HepG2 (cell line): ENCODE data around the gene WNT3A. TPM values are rescaled to one million over a fixed set of nuclear protein-coding genes. Genes with fewer than 3 reads are reported as not detected.

Experiments used
- BRF2 ChIP-seq: sonication (generic); formaldehyde crosslinking; IDR thresholded peaks from 2 replicates; pipeline ENCODE4 v1.8.1; 2022; ENCODE audit warnings: mild to moderate bottlenecking, missing genetic modification reagents
- FOSL1 ChIP-seq: sonication (generic); formaldehyde crosslinking; IDR thresholded peaks from 2 replicates; pipeline ENCODE4 v1.9.0; 2021; ENCODE audit warnings: missing genetic modification reagents, borderline replicate concordance
- GATAD2A ChIP-seq: IDR thresholded peaks from 2 replicates; pipeline ENCODE4 v1.6.1; 2016
- GTF3A ChIP-seq: sonication (generic); formaldehyde crosslinking; conservative IDR thresholded peaks from 2 replicates; pipeline ENCODE4 v1.4.0; 2020; ENCODE audit warnings: mild to moderate bottlenecking, missing genetic modification reagents
- HMGXB4 ChIP-seq, 2 experiments: sonication (generic) in 1 of 2; formaldehyde crosslinking in 1 of 2; IDR thresholded peaks; 2 replicates each; pipeline versions ENCODE4 v1.4.0 to v1.6.1; 2018 to 2020; ENCODE audit warnings: missing genetic modification reagents in 2 of 2, borderline replicate concordance in 1 of 2, low read depth in 1 of 2, mild to moderate bottlenecking in 1 of 2, missing biosample characterization in 1 of 2
- IKZF1 ChIP-seq: fragments of 450-650 bp; IDR thresholded peaks from 2 replicates; pipeline ENCODE4 v1.7.1; 2016
- ISL2 ChIP-seq: sonication (generic); formaldehyde crosslinking; IDR thresholded peaks from 2 replicates; pipeline ENCODE4 v1.5.0; 2020; ENCODE audit warnings: missing genetic modification reagents
- NR3C1 ChIP-seq: sonication (generic); formaldehyde crosslinking; IDR thresholded peaks from 2 replicates; pipeline ENCODE4 v1.4.0; 2020; ENCODE audit warnings: missing genetic modification reagents
- PAX8 ChIP-seq: sonication (generic); formaldehyde crosslinking; IDR thresholded peaks from 2 replicates; pipeline ENCODE4 v1.8.0; 2022; ENCODE audit warnings: mild to moderate bottlenecking, missing genetic modification reagents, borderline replicate concordance
- PAXIP1 ChIP-seq: sonication (generic); formaldehyde crosslinking; conservative IDR thresholded peaks from 2 replicates; pipeline ENCODE4 v1.4.0; 2020; ENCODE audit warnings: mild to moderate bottlenecking, missing genetic modification reagents, moderate library complexity
- PHF21A ChIP-seq: sonication (generic); formaldehyde crosslinking; IDR thresholded peaks from 2 replicates; pipeline ENCODE4 v1.5.0; 2020; ENCODE audit warnings: mild to moderate bottlenecking, missing genetic modification reagents
- RFX1 ChIP-seq: fragments of 450-650 bp; IDR thresholded peaks from 2 replicates; pipeline ENCODE4 v1.6.1; 2017
- RFX5 ChIP-seq: IDR thresholded peaks from 2 replicates; pipeline ENCODE4 v1.6.1; 2011; ENCODE audit warnings: low read depth, low read length, improper control_type of control experiment
- SMAD9 ChIP-seq: sonication (generic); formaldehyde crosslinking; IDR thresholded peaks from 2 replicates; pipeline ENCODE4 v1.5.1; 2020; ENCODE audit warnings: mild to moderate bottlenecking, missing genetic modification reagents
- TCF7 ChIP-seq: sonication (generic); IDR thresholded peaks from 2 replicates; pipeline ENCODE4 v1.6.1; 2016; ENCODE audit warnings: antibody characterized with exemption, low read depth
- XRCC5 ChIP-seq: fragments of 200-400 bp; formaldehyde crosslinking; optimal IDR thresholded peaks from 2 replicates; pipeline ENCODE3; 2017; ENCODE audit warnings: mild to moderate bottlenecking, low read length
- ZBTB39 ChIP-seq: sonication (generic); formaldehyde crosslinking; IDR thresholded peaks from 2 replicates; pipeline ENCODE4 v1.5.0; 2020; ENCODE audit warnings: missing genetic modification reagents
- ZNF230 ChIP-seq: sonication (generic); formaldehyde crosslinking; IDR thresholded peaks from 2 replicates; pipeline ENCODE4 v1.4.0; 2020; ENCODE audit warnings: mild to moderate bottlenecking, missing genetic modification reagents
- ZNF546 ChIP-seq: sonication (generic); formaldehyde crosslinking; conservative IDR thresholded peaks from 2 replicates; pipeline ENCODE4 v1.8.1; 2023; ENCODE audit warnings: mild to moderate bottlenecking, missing genetic modification reagents
- polyA plus RNA-seq, 8 experiments: library from polyadenylated mRNA; depleted of rRNA in 3 of 8; stranded (reverse) in 7 of 8; unstranded in 1 of 8; fragments of >200 nt; fragmentation: Illumina TruSeq in 4 of 8; extraction: Trizol in 4 of 8; gene quantifications; 2 replicates each; pipeline versions ENCODE4 v1.2.1 to v1.2.3, GENCODE V29; 2011 to 2016; ENCODE audit warnings: low read depth in 4 of 8, missing spikeins in 1 of 8, mixed read lengths in 1 of 8; ENCODE audit not compliant: insufficient read depth in 1 of 8
- total RNA-seq, 5 experiments: library from RNA; depleted of rRNA; stranded (reverse); fragments of >200 nt; fragmentation: Illumina TruSeq; extraction: Trizol; gene quantifications; 2 replicates each; pipeline ENCODE4 v1.2.3, GENCODE V29; 2016; ENCODE audit warnings: low read depth in 1 of 5

Gene WNT3A
- total and polyA plus RNA-seq, 2 of the 13 experiments (the other 11 are each of a cell fraction or from before 2014, with no cell fraction given), result not detected

- TF ChIP-seq PAXIP1 (CRISPR knock-in tag) (peak; percentile 67), PHF21A (CRISPR knock-in tag) (0 out of 2 replicates have a peak, but pooled peaks have one; percentile 35), ZBTB39 (CRISPR knock-in tag) (peak; percentile 77; the same call in 1 of the 2 replicates), ZNF546 (peak; percentile 82; the same call in 1 of the 2 replicates), HMGXB4 (CRISPR knock-in tag; IDR thresholded peaks at IDR 0.05; ENCODE audit: borderline replicate concordance in 1 of 2, low read depth in 1 of 2) (peak; percentile 72 to 88), PAX8 (CRISPR knock-in tag) (0 out of 2 replicates have a peak, but pooled peaks have one; percentile 53), ISL2 (peak; percentile 61; the same call in 1 of the 2 replicates), IKZF1 (no peak), ZNF230 (CRISPR knock-in tag) (peak; percentile 79; the same call in 1 of the 2 replicates), GTF3A (CRISPR knock-in tag) (no peak), RFX5 (peak; percentile 76), GATAD2A (CRISPR knock-in tag) (peak; percentile 60), NR3C1 (CRISPR knock-in tag) (no peak), XRCC5 (no peak), SMAD9 (CRISPR knock-in tag) (no peak), TCF7 (no peak), FOSL1 (CRISPR knock-in tag) (no peak), BRF2 (CRISPR knock-in tag) (peak; percentile 24; the same call in 1 of the 2 replicates), RFX1 (no peak)
These were observed 102.5 kb downstream of the WNT3A start, which contains the start of gene MRPL55 (continued) for GRCh38 chr1:228109073-228109961.
